ENCODE results near the gene APOBEC3F.
"Not testable (repeated sequence)": the region's sequence is repeated elsewhere in the genome, so short reads cannot be mapped to it uniquely, and the experiment has no call there.

Gene APOBEC3F

GRCh38 chr22:39003165-39003638 is 37.5 kb upstream of the APOBEC3F start:
- no peaks in the 10 kb centered on the region for H3K9me2 ChIP-seq (replicated peaks; ENCODE audit: insufficient read depth, low read length)
- H3K27ac ChIP-seq (ENCODE audit: low read length): peak overlapping the region; percentile 66
- peak overlapping the region; percentile 40; the same call in 1 of the 2 replicates for H3K4me2 ChIP-seq (ENCODE audit: low read depth, low read length)
- H2AFZ ChIP-seq (ENCODE audit: low read length): peak overlapping the region; percentile 74
- H3K4me1 ChIP-seq (ENCODE audit: low read length): peaks cover 13% of the 10 kb centered on the region
- peak overlapping the region; percentile 24; the same call in 1 of the 2 replicates for H3K9ac ChIP-seq (ENCODE audit: low read length)
- H3K36me3 ChIP-seq (replicated peaks; ENCODE audit: insufficient read depth, low read length): no peaks in the 10 kb centered on the region
- no peaks in the 10 kb centered on the region for H4K20me1 ChIP-seq (ENCODE audit: insufficient read depth, low read length)
- no peaks in the 10 kb centered on the region for H3K27me3 ChIP-seq (replicated peaks; ENCODE audit: insufficient read depth, low read length)
- no peaks in the 10 kb centered on the region for H3K79me2 ChIP-seq (ENCODE audit: low read length)
- H3K9me3 ChIP-seq (replicated peaks; ENCODE audit: insufficient read depth, low read length): no peaks in the 10 kb centered on the region
- H3K4me3 ChIP-seq (ENCODE audit: low read length): no peak overlapping the region
- peaks cover 12% of the 10 kb centered on the region for H3F3A ChIP-seq (ENCODE audit: insufficient read depth, low read length)
- peak; percentile 92 for DNase-seq
- TF ChIP-seq CTCF (IDR thresholded peaks at IDR 0.05; ENCODE audit: low read length): peak; percentile 77
- no peak for TF ChIP-seq EZH2 (optimal IDR thresholded peaks at IDR 0.05; ENCODE audit: low read depth, low read length)

- Histone ChIP-seq H3K36me3 (replicated peaks; ENCODE audit: insufficient read depth, low read length) (no peaks in the 10 kb centered on the region), H3K9ac (ENCODE audit: low read length) (no peak overlapping the region), H3K4me3 (ENCODE audit: low read length) (no peak overlapping the region), H4K20me1 (ENCODE audit: insufficient read depth, low read length) (no peaks in the 10 kb centered on the region), H3K9me3 (replicated peaks; ENCODE audit: insufficient read depth, low read length) (no peaks in the 10 kb centered on the region), H3K9me2 (replicated peaks; ENCODE audit: insufficient read depth, low read length) (no peaks in the 10 kb centered on the region), H3K27me3 (replicated peaks; ENCODE audit: insufficient read depth, low read length) (no peaks in the 10 kb centered on the region), H3K4me2 (ENCODE audit: low read depth, low read length) (no peak overlapping the region), H3F3A (ENCODE audit: insufficient read depth, low read length) (peaks cover 12% of the 10 kb centered on the region), H3K4me1 (ENCODE audit: low read length) (peaks cover 13% of the 10 kb centered on the region), H2AFZ (ENCODE audit: low read length) (no peak overlapping the region), H3K79me2 (ENCODE audit: low read length) (no peaks in the 10 kb centered on the region), H3K27ac (ENCODE audit: low read length) (no peak overlapping the region)
- no peak for DNase-seq
- no peak for TF ChIP-seq EZH2 (optimal IDR thresholded peaks at IDR 0.05; ENCODE audit: low read depth, low read length)
- TF ChIP-seq CTCF (IDR thresholded peaks at IDR 0.05; ENCODE audit: low read length): no peak
- TF ChIP-seq EZH2phosphoT487 (IDR thresholded peaks at IDR 0.05; ENCODE audit: low read length): no peak
Measured at GRCh38 chr22:39007177-39007576, 33.5 kb upstream of the APOBEC3F start.

DNA sequence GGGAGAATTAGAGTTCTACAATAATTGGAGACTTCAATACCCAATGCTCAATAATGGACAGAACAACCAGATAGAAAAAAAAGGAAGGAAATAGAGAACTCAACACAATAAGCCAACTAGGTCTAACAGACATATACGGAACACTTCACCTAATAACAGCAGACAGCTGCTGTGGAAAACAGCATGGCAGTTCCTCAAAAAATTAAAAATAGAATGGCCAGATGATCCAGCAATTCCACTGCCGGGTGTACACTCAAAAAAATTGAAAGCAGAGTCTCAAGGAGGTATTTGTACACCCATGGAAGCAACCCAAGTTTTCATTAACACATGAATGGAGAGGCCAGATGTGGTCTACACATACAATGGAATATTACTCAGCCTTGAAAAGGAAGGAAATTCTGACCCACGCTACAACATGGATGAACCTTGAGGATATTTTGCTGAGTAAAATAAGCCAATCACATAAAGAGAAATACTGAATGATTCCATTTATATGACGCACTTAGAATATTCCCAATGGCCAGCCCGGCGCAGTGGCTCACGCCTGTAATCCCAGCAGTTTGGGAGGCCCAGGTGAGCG is 32.3 kb upstream of the APOBEC3F start:
- not testable (repeated sequence) for H2AFZ ChIP-seq (ENCODE audit: low read length); H3K79me2 ChIP-seq (ENCODE audit: low read length); DNase-seq; H3K27me3 ChIP-seq (replicated peaks; ENCODE audit: insufficient read depth, low read length); H3K4me2 ChIP-seq (ENCODE audit: low read depth, low read length); H3K9me3 ChIP-seq (replicated peaks; ENCODE audit: insufficient read depth, low read length); H4K20me1 ChIP-seq (ENCODE audit: insufficient read depth, low read length); H3K4me3 ChIP-seq (ENCODE audit: low read length); H3K4me1 ChIP-seq (ENCODE audit: low read length); H3K9me2 ChIP-seq (replicated peaks; ENCODE audit: insufficient read depth, low read length); H3F3A ChIP-seq (ENCODE audit: insufficient read depth, low read length); H3K36me3 ChIP-seq (replicated peaks; ENCODE audit: insufficient read depth, low read length); H3K9ac ChIP-seq (ENCODE audit: low read length); H3K27ac ChIP-seq (ENCODE audit: low read length)

- DNase-seq: no peak
- H3F3A ChIP-seq (ENCODE audit: insufficient read depth, low read length): peaks cover 15% of the 10 kb centered on the region; the same call in 1 of the 2 replicates
- peaks cover 17% of the 10 kb centered on the region for H3K79me2 ChIP-seq (ENCODE audit: low read length)
- no peak overlapping the region for H3K4me2 ChIP-seq (ENCODE audit: low read depth, low read length)
- H3K9me2 ChIP-seq (replicated peaks; ENCODE audit: insufficient read depth, low read length): no peaks in the 10 kb centered on the region
- H2AFZ ChIP-seq (ENCODE audit: low read length): no peak overlapping the region
- no peaks in the 10 kb centered on the region for H4K20me1 ChIP-seq (ENCODE audit: insufficient read depth, low read length)
- no peaks in the 10 kb centered on the region for H3K9me3 ChIP-seq (replicated peaks; ENCODE audit: insufficient read depth, low read length)
- H3K27ac ChIP-seq (ENCODE audit: low read length): no peak overlapping the region
- no peak overlapping the region for H3K4me3 ChIP-seq (ENCODE audit: low read length)
- H3K27me3 ChIP-seq (replicated peaks; ENCODE audit: insufficient read depth, low read length): no peaks in the 10 kb centered on the region
- peaks cover 4% of the 10 kb centered on the region; the same call in 1 of the 2 replicates for H3K4me1 ChIP-seq (ENCODE audit: low read length)
- H3K9ac ChIP-seq (ENCODE audit: low read length): no peak overlapping the region
- no peaks in the 10 kb centered on the region for H3K36me3 ChIP-seq (replicated peaks; ENCODE audit: insufficient read depth, low read length)
- TF ChIP-seq CTCF (IDR thresholded peaks at IDR 0.05; ENCODE audit: low read length) (no peak), EZH2 (optimal IDR thresholded peaks at IDR 0.05; ENCODE audit: low read depth, low read length) (no peak), EZH2phosphoT487 (IDR thresholded peaks at IDR 0.05; ENCODE audit: low read length) (no peak)
Measured at GRCh38 chr22:39010946-39011345, 29.7 kb upstream of the APOBEC3F start.

All from MM.1S (cell line).